ENCODE measurements around the gene PRKCB.

Gene PRKCB

GRCh38 chr16:23964136-23964535, 128.4 kb downstream of the PRKCB start (continued):
- TF ChIP-seq ZNF707 (tag by site-specific recombination; IDR thresholded peaks at IDR 0.05) (no peak), ZXDB (tag by site-specific recombination; IDR thresholded peaks at IDR 0.05) (no peak), ELK4 (IDR thresholded peaks at IDR 0.05; ENCODE audit: borderline replicate concordance, low read depth, low read length) (no peak), ZNF133 (tag by site-specific recombination; IDR thresholded peaks at IDR 0.05) (no peak), ZNF677 (tag by site-specific recombination; IDR thresholded peaks at IDR 0.05) (no peak), ZFP69B (tag by site-specific recombination; IDR thresholded peaks at IDR 0.05) (no peak), MYNN (tag by site-specific recombination; IDR thresholded peaks at IDR 0.05; ENCODE audit: borderline replicate concordance) (no peak)

DNA sequence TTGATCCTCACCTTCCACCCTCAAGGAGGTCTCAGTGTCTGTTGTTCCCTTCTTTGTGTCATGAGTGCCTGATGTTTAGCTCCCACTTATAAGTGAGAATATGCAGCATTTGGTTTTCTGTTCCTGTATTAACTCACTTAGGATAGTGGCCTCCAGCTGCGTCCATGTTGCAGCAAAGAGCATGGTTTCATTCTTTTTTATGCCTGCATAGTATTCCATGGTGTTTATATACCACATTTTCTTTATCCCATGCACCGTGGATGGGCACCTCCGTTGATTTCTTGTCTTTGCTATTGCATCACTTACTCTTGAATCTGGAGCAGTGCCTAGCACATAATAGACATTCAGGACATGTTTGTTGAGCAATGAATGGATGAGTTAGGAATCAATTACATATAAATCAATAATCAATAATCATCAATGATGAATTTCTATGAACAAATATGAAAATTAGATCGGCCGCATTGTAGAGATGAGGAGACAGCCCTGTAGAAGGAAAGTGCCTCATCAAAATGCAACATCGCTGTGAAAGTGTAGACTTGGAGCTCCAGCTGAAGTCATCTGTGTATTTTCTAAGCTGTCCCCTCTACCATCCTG, 129.5 kb downstream of the PRKCB start:
- H3K36me3 ChIP-seq (ENCODE audit: control insufficient read depth in 2 of 2, insufficient read depth in 1 of 2, low read length in 2 of 2): no peaks in the 10 kb centered on the region
- TF ChIP-seq, protein P1, sequence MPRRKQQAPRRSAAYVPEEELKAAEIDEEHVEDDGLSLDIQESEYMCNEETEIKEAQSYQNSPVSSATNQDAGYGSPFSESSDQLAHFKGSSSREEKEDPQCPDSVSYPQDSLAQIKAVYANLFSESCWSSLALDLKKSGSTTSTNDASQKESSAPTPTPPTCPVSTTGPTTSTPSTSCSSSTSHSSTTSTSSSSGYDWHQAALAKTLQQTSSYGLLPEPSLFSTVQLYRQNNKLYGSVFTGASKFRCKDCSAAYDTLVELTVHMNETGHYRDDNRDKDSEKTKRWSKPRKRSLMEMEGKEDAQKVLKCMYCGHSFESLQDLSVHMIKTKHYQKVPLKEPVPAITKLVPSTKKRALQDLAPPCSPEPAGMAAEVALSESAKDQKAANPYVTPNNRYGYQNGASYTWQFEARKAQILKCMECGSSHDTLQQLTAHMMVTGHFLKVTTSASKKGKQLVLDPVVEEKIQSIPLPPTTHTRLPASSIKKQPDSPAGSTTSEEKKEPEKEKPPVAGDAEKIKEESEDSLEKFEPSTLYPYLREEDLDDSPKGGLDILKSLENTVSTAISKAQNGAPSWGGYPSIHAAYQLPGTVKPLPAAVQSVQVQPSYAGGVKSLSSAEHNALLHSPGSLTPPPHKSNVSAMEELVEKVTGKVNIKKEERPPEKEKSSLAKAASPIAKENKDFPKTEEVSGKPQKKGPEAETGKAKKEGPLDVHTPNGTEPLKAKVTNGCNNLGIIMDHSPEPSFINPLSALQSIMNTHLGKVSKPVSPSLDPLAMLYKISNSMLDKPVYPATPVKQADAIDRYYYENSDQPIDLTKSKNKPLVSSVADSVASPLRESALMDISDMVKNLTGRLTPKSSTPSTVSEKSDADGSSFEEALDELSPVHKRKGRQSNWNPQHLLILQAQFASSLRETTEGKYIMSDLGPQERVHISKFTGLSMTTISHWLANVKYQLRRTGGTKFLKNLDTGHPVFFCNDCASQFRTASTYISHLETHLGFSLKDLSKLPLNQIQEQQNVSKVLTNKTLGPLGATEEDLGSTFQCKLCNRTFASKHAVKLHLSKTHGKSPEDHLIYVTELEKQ (tag by site-specific recombination; IDR thresholded peaks at IDR 0.05; ENCODE audit: borderline replicate concordance): no peak
- TF ChIP-seq ZNF146 (tag by site-specific recombination; IDR thresholded peaks at IDR 0.05): peak; percentile 64
- H3K4me3 ChIP-seq (ENCODE audit: low read depth, low read length): no peak overlapping the region
- no peaks in the 10 kb centered on the region for H3K4me1 ChIP-seq (ENCODE audit: control insufficient read depth, insufficient read depth, low read length)
- POLR2A ChIA-PET: no interaction called here
- no peak overlapping the region for H3K27ac ChIP-seq (ENCODE audit: extremely low read depth, low read depth, low read length)
- CTCF ChIA-PET: interaction anchor here (0.6 kb wide), 1 partner anchor 707 kb away, joined by 3 read pairs; no protein-coding TSS in a partner anchor
- no peaks in the 10 kb centered on the region for H3K9me3 ChIP-seq (ENCODE audit: control insufficient read depth, insufficient read depth, low read depth, low read length)

- ChIA-PET POLR2A (no interaction called here), CTCF (interaction anchor here (0.6 to 0.8 kb wide), 3 partner anchors 44 to 257 kb away, joined by 3 to 4 read pairs (median 3); no protein-coding TSS in a partner anchor)
- Histone ChIP-seq H3K27ac (ENCODE audit: extremely low read depth, low read depth, low read length) (no peak overlapping the region), H3K4me3 (ENCODE audit: low read depth, low read length) (no peak overlapping the region), H3K36me3 (ENCODE audit: control insufficient read depth in 2 of 2, insufficient read depth in 1 of 2, low read length in 2 of 2) (no peaks in the 10 kb centered on the region), H3K9me3 (ENCODE audit: control insufficient read depth, insufficient read depth, low read depth, low read length) (no peaks in the 10 kb centered on the region), H3K4me1 (ENCODE audit: control insufficient read depth, insufficient read depth, low read length) (no peaks in the 10 kb centered on the region)
- TF ChIP-seq EGR2 (tag by site-specific recombination; IDR thresholded peaks at IDR 0.05; ENCODE audit: low read depth) (peak; percentile 85), ZNF544 (tag by site-specific recombination; IDR thresholded peaks at IDR 0.05) (no peak), PRDM1 (tag by site-specific recombination; IDR thresholded peaks at IDR 0.05) (no peak), ZFHX2 (tag by site-specific recombination; conservative IDR thresholded peaks at IDR 0.05) (peak; percentile 62), ZNF266 (tag by site-specific recombination; IDR thresholded peaks at IDR 0.05; ENCODE audit: low read depth) (no peak), ATF2 (tag by site-specific recombination; IDR thresholded peaks at IDR 0.05; ENCODE audit: low read depth) (no peak), CTCF (tag by site-specific recombination; IDR thresholded peaks at IDR 0.05) (0 out of 2 replicates have a peak, but pooled peaks have one; percentile 16), ZIC2 (tag by site-specific recombination; IDR thresholded peaks at IDR 0.05) (peak; percentile 30; the same call in 1 of the 2 replicates)
- TF ChIP-seq, protein P2, sequence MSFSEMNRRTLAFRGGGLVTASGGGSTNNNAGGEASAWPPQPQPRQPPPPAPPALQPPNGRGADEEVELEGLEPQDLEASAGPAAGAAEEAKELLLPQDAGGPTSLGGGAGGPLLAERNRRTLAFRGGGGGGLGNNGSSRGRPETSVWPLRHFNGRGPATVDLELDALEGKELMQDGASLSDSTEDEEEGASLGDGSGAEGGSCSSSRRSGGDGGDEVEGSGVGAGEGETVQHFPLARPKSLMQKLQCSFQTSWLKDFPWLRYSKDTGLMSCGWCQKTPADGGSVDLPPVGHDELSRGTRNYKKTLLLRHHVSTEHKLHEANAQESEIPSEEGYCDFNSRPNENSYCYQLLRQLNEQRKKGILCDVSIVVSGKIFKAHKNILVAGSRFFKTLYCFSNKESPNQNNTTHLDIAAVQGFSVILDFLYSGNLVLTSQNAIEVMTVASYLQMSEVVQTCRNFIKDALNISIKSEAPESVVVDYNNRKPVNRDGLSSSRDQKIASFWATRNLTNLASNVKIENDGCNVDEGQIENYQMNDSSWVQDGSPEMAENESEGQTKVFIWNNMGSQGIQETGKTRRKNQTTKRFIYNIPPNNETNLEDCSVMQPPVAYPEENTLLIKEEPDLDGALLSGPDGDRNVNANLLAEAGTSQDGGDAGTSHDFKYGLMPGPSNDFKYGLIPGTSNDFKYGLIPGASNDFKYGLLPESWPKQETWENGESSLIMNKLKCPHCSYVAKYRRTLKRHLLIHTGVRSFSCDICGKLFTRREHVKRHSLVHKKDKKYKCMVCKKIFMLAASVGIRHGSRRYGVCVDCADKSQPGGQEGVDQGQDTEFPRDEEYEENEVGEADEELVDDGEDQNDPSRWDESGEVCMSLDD (tag by site-specific recombination; IDR thresholded peaks at IDR 0.05): no peak
These were observed 131.0 kb downstream of the PRKCB start for GRCh38 chr16:23966597-23967394.

Measured in HEK293 (cell line).